Measurements from ENCODE around the gene SERPINB1.

SERPINB1 gene

GRCh38 chr6:2841264-2842138 is at the start of gene SERPINB1 (continued):
- no peak for TF ChIP-seq REST (tag by site-specific recombination; IDR thresholded peaks at IDR 0.05)
- TF ChIP-seq ZNF449 (tag by site-specific recombination; IDR thresholded peaks at IDR 0.05) = no peak
- TF ChIP-seq ZNF2 (tag by site-specific recombination; IDR thresholded peaks at IDR 0.05) = 0 out of 2 replicates have a peak, but pooled peaks have one; percentile 20
- no peak for TF ChIP-seq AEBP2 (tag by site-specific recombination; IDR thresholded peaks at IDR 0.05; ENCODE audit: borderline replicate concordance)
- no peak for TF ChIP-seq ZSCAN18 (tag by site-specific recombination; IDR thresholded peaks at IDR 0.05)
- TF ChIP-seq ZNF777 (tag by site-specific recombination; IDR thresholded peaks at IDR 0.05; ENCODE audit: borderline replicate concordance) = peak; percentile 92; the same call in 1 of the 2 replicates
- TF ChIP-seq ZNF354C (tag by site-specific recombination; IDR thresholded peaks at IDR 0.05; ENCODE audit: borderline replicate concordance, low read depth) = no peak
- peak; percentile 80 for TF ChIP-seq KLF10 (tag by site-specific recombination; IDR thresholded peaks at IDR 0.05)
- TF ChIP-seq MZF1 (tag by site-specific recombination; IDR thresholded peaks at IDR 0.05; ENCODE audit: borderline replicate concordance) = peak; percentile 62
- TF ChIP-seq ZNF561 (tag by site-specific recombination; IDR thresholded peaks at IDR 0.05; ENCODE audit: borderline replicate concordance) = peak; percentile 76
- TF ChIP-seq ZNF544 (tag by site-specific recombination; IDR thresholded peaks at IDR 0.05) = no peak
- TF ChIP-seq MYNN (tag by site-specific recombination; IDR thresholded peaks at IDR 0.05; ENCODE audit: borderline replicate concordance) = no peak
- TF ChIP-seq PRDM2 (tag by site-specific recombination; IDR thresholded peaks at IDR 0.05; ENCODE audit: borderline replicate concordance) = no peak
- TF ChIP-seq TSHZ1 (tag by site-specific recombination; IDR thresholded peaks at IDR 0.05; ENCODE audit: borderline replicate concordance) = no peak
- no peak for TF ChIP-seq ZNF169 (tag by site-specific recombination; IDR thresholded peaks at IDR 0.05)
- peak; percentile 53; the same call in 1 of the 2 replicates for TF ChIP-seq ZNF600 (tag by site-specific recombination; IDR thresholded peaks at IDR 0.05)
- peak; percentile 81 for TF ChIP-seq ZFHX2 (tag by site-specific recombination; conservative IDR thresholded peaks at IDR 0.05)
- TF ChIP-seq ZNF391 (tag by site-specific recombination; IDR thresholded peaks at IDR 0.05; ENCODE audit: borderline replicate concordance, low read depth) = no peak
- no peak for TF ChIP-seq ZNF580 (tag by site-specific recombination; IDR thresholded peaks at IDR 0.05)
